Erythroblast (primary cell): ENCODE measurements around the gene NRP1.

Experiments
- DNase-seq, 2 experiments: peaks; one replicate each; lab custom pipeline; 2025; lab: John Stamatoyannopoulos, UW
- GATA1 ChIP-seq: IDR thresholded peaks from 2 replicates; pipeline ENCODE4 v1.6.1; 2011; ENCODE audit warnings: low read depth, mild to moderate bottlenecking, control low read depth, low read length, moderate library complexity
- POLR2A ChIP-seq: IDR thresholded peaks from 2 replicates; pipeline ENCODE4 v1.6.1; 2011; ENCODE audit warnings: mild to moderate bottlenecking, low read length

Gene NRP1

GRCh38 chr10:33193057-33193700 is 141.3 kb downstream of the NRP1 start:
- TF ChIP-seq POLR2A: no peak
- TF ChIP-seq GATA1: no peak
- peak; percentile 58 to 60 for DNase-seq

DNA sequence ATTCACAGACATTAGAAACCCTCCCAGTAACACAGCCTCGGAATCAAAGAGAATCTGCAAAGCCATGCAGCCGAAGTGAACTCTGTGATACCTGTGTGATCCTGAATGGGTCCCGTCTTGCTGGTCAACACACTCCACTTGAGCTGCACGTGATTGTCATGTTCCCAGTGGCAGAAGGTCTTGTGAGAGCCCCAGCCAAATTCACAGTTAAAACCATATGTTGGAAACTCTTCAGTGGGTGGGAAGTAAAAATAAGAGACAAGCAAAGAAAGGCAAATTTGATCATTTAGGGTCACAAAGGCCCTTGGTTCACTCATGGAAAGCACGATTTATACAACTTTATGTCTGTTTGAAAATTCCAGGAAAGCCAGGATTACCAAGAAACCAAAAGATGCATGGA is 142.3 kb downstream of the NRP1 start:
- TF ChIP-seq GATA1: no peak
- TF ChIP-seq POLR2A: no peak
- DNase-seq: no peak

GRCh38 chr10:33190406-33190805 is 144.1 kb downstream of the NRP1 start:
- no peak for DNase-seq
- TF ChIP-seq GATA1 (no peak), POLR2A (no peak)

DNA sequence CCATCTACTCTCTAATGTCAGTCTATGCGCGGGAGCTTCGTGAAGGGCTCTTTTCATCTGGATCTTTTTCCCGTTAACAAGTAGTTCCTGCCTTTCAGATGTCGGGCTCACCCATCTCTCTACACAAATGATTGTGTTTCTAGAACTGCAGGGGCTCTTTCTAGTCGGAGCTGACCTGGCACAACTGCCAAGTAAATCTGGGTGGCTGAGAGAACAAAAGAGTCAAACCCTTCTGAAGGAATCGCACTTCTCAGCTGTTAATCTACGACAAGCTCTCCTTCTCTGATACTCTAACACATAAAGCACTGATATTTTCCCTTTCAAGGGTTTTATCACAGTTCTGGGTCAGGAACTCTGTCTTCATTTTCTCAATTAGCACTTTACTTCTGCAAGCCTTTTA is 144.7 kb downstream of the NRP1 start:
- TF ChIP-seq GATA1 (no peak), POLR2A (no peak)
- no peak for DNase-seq

DNA sequence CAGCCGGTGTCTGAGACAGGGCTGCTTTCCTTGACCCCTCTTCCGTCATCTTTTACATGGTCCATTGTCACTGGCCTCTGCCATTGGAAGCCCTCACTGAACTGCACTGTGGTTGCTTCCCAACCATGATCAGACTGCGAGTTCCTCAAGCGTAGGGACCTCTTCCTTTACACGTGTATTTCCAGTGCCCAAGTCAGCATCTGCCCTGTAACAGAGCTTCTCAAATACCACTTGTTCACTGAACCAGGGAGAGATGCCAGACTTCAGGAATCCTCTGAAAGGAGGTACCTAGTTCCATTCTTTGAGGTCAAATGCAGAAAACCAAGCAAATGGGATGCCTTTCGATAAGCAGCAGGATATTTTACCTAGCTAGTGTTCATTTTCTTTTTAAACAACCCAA is 145.1 kb downstream of the NRP1 start:
- TF ChIP-seq GATA1: no peak
- no peak for TF ChIP-seq POLR2A
- no peak for DNase-seq

DNA sequence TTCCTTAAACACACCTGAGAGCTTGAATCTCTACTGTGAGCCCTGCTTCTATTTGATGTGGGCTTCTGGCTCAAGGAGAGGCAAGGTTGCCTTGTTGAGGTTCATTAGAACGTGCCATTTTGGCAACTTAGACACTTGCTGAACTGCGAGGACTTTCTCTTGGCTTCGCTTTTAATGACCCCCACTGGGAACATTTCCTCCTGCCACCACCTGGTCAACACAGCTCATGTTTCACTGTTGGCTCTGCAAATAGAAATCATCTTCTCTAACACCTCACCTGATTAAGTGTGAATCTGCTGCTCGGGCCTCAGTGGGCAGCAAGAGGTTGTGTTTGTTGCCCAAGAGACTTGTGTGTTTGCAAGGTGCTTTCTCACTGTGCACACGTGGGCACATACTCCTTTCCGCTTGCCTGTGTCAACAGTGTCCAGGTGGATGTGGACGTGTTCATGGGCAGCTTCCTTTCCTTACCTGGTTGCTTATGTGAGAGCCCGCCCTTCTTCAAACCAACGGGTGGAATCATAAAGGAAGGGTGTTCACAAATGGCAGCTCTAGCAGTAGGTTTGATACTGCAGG is 147.0 kb downstream of the NRP1 start:
- no peak for TF ChIP-seq GATA1
- TF ChIP-seq POLR2A: no peak
- DNase-seq: no peak

DNA sequence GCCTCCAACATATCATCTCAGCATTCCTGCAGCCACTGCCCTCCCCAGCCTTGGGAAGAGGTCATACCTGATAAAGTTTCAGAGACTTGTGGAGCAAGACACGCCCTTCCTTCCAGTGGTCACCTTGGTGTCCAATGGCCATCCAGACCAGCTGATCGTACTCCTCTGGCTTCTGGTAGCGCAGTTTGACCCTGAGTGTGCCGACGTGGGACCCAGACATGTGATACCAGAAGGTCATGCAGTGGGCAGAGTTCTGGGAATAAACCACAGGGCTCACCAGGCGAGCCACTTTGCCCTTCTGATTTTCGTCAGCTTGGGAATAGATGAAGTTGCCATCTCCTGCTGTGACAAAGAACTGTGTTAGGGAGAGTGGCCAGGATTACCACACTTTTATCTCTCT is 148.3 kb downstream of the NRP1 start:
- TF ChIP-seq GATA1: no peak
- TF ChIP-seq POLR2A: no peak

GRCh38 chr10:33183655-33184054 is 150.8 kb downstream of the NRP1 start:
- TF ChIP-seq GATA1: no peak
- no peak for TF ChIP-seq POLR2A
- DNase-seq: no peak

More for the DNA sequence above, 148.3 kb downstream of the NRP1 start:
- no peak for DNase-seq

GRCh38 chr10:33180921-33181320 is 153.5 kb downstream of the NRP1 start:
- DNase-seq: no peak
- no peak for TF ChIP-seq GATA1
- TF ChIP-seq POLR2A: no peak

- TF ChIP-seq POLR2A: no peak
- no peak for DNase-seq
Observed at GRCh38 chr10:33180390-33180789, 154.1 kb downstream of the NRP1 start.

DNA sequence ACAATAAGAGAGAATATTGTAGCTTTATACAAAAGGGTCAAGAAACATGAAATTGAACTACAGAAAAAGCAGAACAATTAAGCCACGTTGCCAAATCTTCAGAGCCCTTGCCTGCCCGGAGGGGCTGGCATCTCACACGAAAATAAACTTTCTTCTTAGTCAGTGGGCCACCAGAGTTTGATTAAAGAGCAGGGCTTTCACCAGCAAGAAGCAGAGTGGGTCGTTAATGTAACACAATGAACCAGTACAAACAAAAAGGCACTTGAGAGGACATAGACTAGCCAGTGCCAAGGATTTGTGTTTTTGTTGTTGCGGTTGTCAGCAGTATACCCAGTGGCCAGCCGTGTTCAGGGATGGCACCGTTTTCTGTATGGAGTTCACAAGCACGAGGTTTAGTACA is 155.4 kb downstream of the NRP1 start:
- TF ChIP-seq POLR2A (no peak), GATA1 (no peak)
- no peak for DNase-seq

- DNase-seq: no peak
- no peak for TF ChIP-seq GATA1
- no peak for TF ChIP-seq POLR2A
Observed at GRCh38 chr10:33178026-33178755, 156.3 kb downstream of the NRP1 start.

DNA sequence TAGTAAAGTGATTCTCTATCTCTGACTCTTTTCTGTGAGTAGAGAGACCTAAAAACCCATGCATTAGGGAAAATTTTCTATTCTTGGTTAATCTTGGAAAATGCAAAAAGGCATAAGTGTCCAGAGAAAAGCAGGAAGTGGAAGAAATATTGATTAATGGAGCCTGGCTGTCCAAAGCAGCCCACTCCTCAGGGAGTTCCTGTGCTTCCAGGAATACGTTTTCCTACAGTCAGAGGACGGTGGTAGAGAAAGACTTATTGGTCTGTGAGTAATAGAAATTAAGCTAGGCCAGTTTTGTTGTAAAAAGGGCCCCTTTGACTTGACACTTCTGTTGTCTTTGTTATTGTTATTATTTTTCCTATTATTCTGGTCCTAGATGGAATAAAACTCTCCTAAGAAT is 157.8 kb downstream of the NRP1 start:
- no peak for DNase-seq
- TF ChIP-seq GATA1 (no peak), POLR2A (no peak)

GRCh38 chr10:33174674-33175434 is 159.6 kb downstream of the NRP1 start:
- TF ChIP-seq POLR2A (no peak), GATA1 (no peak)
- DNase-seq: no peak
